Fibroblast of lung (primary cell): Measurements from ENCODE around the gene KRT82.

Experiments used
- CTCF ChIP-seq, 2 donors: IDR thresholded peaks in 1 of 2; conservative IDR thresholded peaks in 1 of 2; 1 replicate in 1 of 2; 2 replicates in 1 of 2; pipeline ENCODE4 v1.5.1; 2011 to 2012; ENCODE audit warnings: low read length in 2 of 2, control low read depth in 1 of 2, inconsistent platforms in 1 of 2, low read depth in 1 of 2, mild to moderate bottlenecking in 1 of 2
- EZH2 ChIP-seq: IDR thresholded peaks from 2 replicates; pipeline ENCODE4 v1.5.1; 2012; ENCODE audit warnings: low read length, control low read depth, mild to moderate bottlenecking; ENCODE audit errors: missing control alignments

- TF ChIP-seq CTCF (conservative IDR thresholded peaks at IDR 0.05 in 1 of 2, IDR thresholded peaks at IDR 0.05 in 1 of 2; ENCODE audit: low read depth in 1 of 2, low read length in 2 of 2) (no peak), EZH2 (no peak)
These were observed 36.9 kb downstream of the KRT82 start for GRCh38 chr12:52369211-52369610.
